HepG2 (cell line): ENCODE data around the gene FGD5. TPM values are rescaled to one million over a fixed set of nuclear protein-coding genes. Genes with fewer than 3 reads are reported as not detected.

Source experiments
- ATAC-seq: fragments of 200-7000 bp; cut with Tn5 transposase; 3 replicates; pipeline ENCODE4 v1.9.1; 2020; ENCODE audit warnings: mild to moderate bottlenecking, moderate library complexity
- BruUV-seq: library from RNA; stranded (reverse); fragments of 400-500 nt; replicated peaks from 2 replicates; lab custom pipeline; 2021; lab: Mats Ljungman, UMichigan
- CTCF ChIA-PET: fragments of 300-600 bp; formaldehyde crosslinking; extraction: SDS; loops from one replicate; lab custom pipeline; 2021; ENCODE audit warnings: low total read pairs, inconsistent platforms, low intra/inter-chr PET ratio; lab: Yijun Ruan, JAX
- POLR2A ChIA-PET: fragments of 350-600 bp; sonication (Branson Sonifier 250); formaldehyde crosslinking; loops from one replicate; lab custom pipeline; 2020; ENCODE audit warnings: antibody characterized with exemption, inconsistent platforms; lab: Yijun Ruan, JAX
- DNase-seq: peaks from one replicate; pipeline ENCODE4 v3.0.0-alpha.2; 2015; ENCODE audit warnings: low spot score
- FAIRE-seq: peaks from 3 replicates; lab custom pipeline; 2011; peaks lifted over from hg19 to GRCh38; lab: Jason Lieb, UNC
- H2AFZ ChIP-seq: one replicate; pipeline ENCODE4 v1.6.1; 2011; ENCODE audit warnings: low read length, inconsistent platforms
- H3K27ac ChIP-seq: fragments of 300-600 bp; 3 replicates; pipeline ENCODE4 v1.8.0; 2011; ENCODE audit warnings: mixed run types, mild to moderate bottlenecking, mixed read lengths, low read length, inconsistent platforms; ENCODE audit not compliant: insufficient read depth; ENCODE audit errors: extremely low read length
- H3K27me3 ChIP-seq, 2 experiments: fragments of 200-600 bp in 1 of 2; 2 replicates in 1 of 2; 3 replicates in 1 of 2; pipeline versions ENCODE4 v1.6.0 to v1.8.0; 2011; ENCODE audit warnings: low read length in 2 of 2, mild to moderate bottlenecking in 2 of 2, moderate library complexity in 2 of 2, inconsistent platforms in 1 of 2; ENCODE audit not compliant: insufficient read depth in 2 of 2, control insufficient read depth in 1 of 2
- H3K36me3 ChIP-seq, 2 experiments: fragments of 200-600 bp in 1 of 2; replicated peaks in 1 of 2; 2 replicates in 1 of 2; 3 replicates in 1 of 2; pipeline versions ENCODE4 v1.5.1 to v1.8.0; 2011; ENCODE audit warnings: low read length in 2 of 2, inconsistent platforms in 1 of 2; ENCODE audit not compliant: insufficient read depth in 2 of 2, control insufficient read depth in 1 of 2
- H3K4me1 ChIP-seq: 2 replicates; pipeline ENCODE4 v1.5.1; 2012; ENCODE audit warnings: low read length, inconsistent platforms; ENCODE audit not compliant: insufficient read depth
- H3K4me2 ChIP-seq: 2 replicates; pipeline ENCODE4 v1.6.0; 2011; ENCODE audit warnings: low read depth, low read length, inconsistent platforms
- H3K4me3 ChIP-seq, 3 experiments: fragments of 200-600 bp in 1 of 3; sonication (generic), shearing (Covaris generic) in 1 of 3; replicated peaks in 1 of 3; 2 replicates each; pipeline ENCODE4 v1.5.1; 2011 to 2016; ENCODE audit warnings: low read length in 3 of 3, inconsistent platforms in 2 of 3, low read depth in 2 of 3, mild to moderate bottlenecking in 2 of 3, control low read depth in 1 of 3, mixed read lengths in 1 of 3; ENCODE audit not compliant: insufficient read depth in 1 of 3
- H3K79me2 ChIP-seq: one replicate; pipeline ENCODE4 v1.6.1; 2011; ENCODE audit warnings: low read length, inconsistent platforms; ENCODE audit not compliant: insufficient read depth
- H3K9ac ChIP-seq: 2 replicates; pipeline ENCODE4 v1.6.0; 2011; ENCODE audit warnings: mild to moderate bottlenecking, low read depth, low read length, inconsistent platforms; ENCODE audit not compliant: insufficient read depth
- H3K9me3 ChIP-seq: 2 replicates; pipeline ENCODE4 v1.5.1; 2012; ENCODE audit warnings: mild to moderate bottlenecking, low read length
- H4K20me1 ChIP-seq: 2 replicates; pipeline ENCODE4 v1.6.0; 2011; ENCODE audit warnings: inconsistent platforms, mild to moderate bottlenecking, low read length, moderate library complexity; ENCODE audit not compliant: insufficient read depth
- E2F2 ChIP-seq: sonication (generic); formaldehyde crosslinking; IDR thresholded peaks from 2 replicates; pipeline ENCODE4 v1.4.0; 2020; ENCODE audit warnings: missing genetic modification reagents, borderline replicate concordance
- HBP1 ChIP-seq: IDR thresholded peaks from 2 replicates; pipeline ENCODE4 v1.6.1; 2016; ENCODE audit warnings: low read depth, control low read depth
- KDM5A ChIP-seq: fragments of 200-600 bp; sonication (generic); IDR thresholded peaks from 2 replicates; pipeline ENCODE4 v1.7.0; 2018; ENCODE audit warnings: antibody characterized with exemption, mild to moderate bottlenecking, low read length, borderline replicate concordance
- NCOA5 ChIP-seq: sonication (generic); formaldehyde crosslinking; IDR thresholded peaks from 2 replicates; pipeline ENCODE4 v1.4.0; 2020; ENCODE audit warnings: missing genetic modification reagents
- NFKB2 ChIP-seq: sonication (generic); formaldehyde crosslinking; IDR thresholded peaks from 2 replicates; pipeline ENCODE4 v1.4.0; 2020; ENCODE audit warnings: missing genetic modification reagents, borderline replicate concordance
- SMYD3 ChIP-seq: sonication (generic); formaldehyde crosslinking; IDR thresholded peaks from 2 replicates; pipeline ENCODE4 v1.8.1; 2023; ENCODE audit warnings: mild to moderate bottlenecking, missing genetic modification reagents
- ZBTB14 ChIP-seq: sonication (generic); formaldehyde crosslinking; IDR thresholded peaks from 2 replicates; pipeline ENCODE4 v1.4.0; 2020; ENCODE audit warnings: missing genetic modification reagents
- ZNF17 ChIP-seq: sonication (generic); formaldehyde crosslinking; IDR thresholded peaks from 2 replicates; pipeline ENCODE4 v1.5.0; 2020; ENCODE audit warnings: mild to moderate bottlenecking, missing genetic modification reagents
- ZNF44 ChIP-seq: sonication (generic); formaldehyde crosslinking; IDR thresholded peaks from 2 replicates; pipeline ENCODE4 v1.5.1; 2020; ENCODE audit warnings: mild to moderate bottlenecking, missing genetic modification reagents
- ZXDC ChIP-seq: sonication (generic); formaldehyde crosslinking; IDR thresholded peaks from 2 replicates; pipeline ENCODE4 v1.5.0; 2020; ENCODE audit warnings: mild to moderate bottlenecking, missing genetic modification reagents
- WGBS: methylation state at CpG from one replicate; pipeline ENCODE4 v1.1.6; 2017; ENCODE audit warnings: low lambda C conversion rate; 5-methylcytosine and 5-hydroxymethylcytosine counted together
- in situ Hi-C: cut with HindIII; loops from 2 replicates; pipeline ENCODE4 v1.10.0; 2017; ENCODE audit warnings: low pct_unique_long_range_greater_than_20kb; ENCODE audit not compliant: extremely low pct_ligation_motif_present
- intact Hi-C: fragments of 100-400 bp; cut with micrococcal nuclease; formaldehyde crosslinking; loops from one replicate; pipeline ENCODE4 v1.10.0; 2022; ENCODE audit not compliant: unreplicated experiment
- polyA plus RNA-seq, 8 experiments: library from polyadenylated mRNA; depleted of rRNA in 3 of 8; stranded (reverse) in 7 of 8; unstranded in 1 of 8; fragments of >200 nt; fragmentation: Illumina TruSeq in 4 of 8; extraction: Trizol in 4 of 8; gene quantifications; 2 replicates each; pipeline versions ENCODE4 v1.2.1 to v1.2.3, GENCODE V29; 2011 to 2016; ENCODE audit warnings: low read depth in 4 of 8, missing spikeins in 1 of 8, mixed read lengths in 1 of 8; ENCODE audit not compliant: insufficient read depth in 1 of 8
- total RNA-seq, 5 experiments: library from RNA; depleted of rRNA; stranded (reverse); fragments of >200 nt; fragmentation: Illumina TruSeq; extraction: Trizol; gene quantifications; 2 replicates each; pipeline ENCODE4 v1.2.3, GENCODE V29; 2016; ENCODE audit warnings: low read depth in 1 of 5

FGD5 gene
- total and polyA plus RNA-seq, 2 of the 13 experiments (the other 11 are each of a cell fraction or from before 2014, with no cell fraction given) = 0.17 TPM; not detected in 1

GRCh38 chr3:14823393-14823792 is 4.6 kb downstream of the FGD5 start:
- TF ChIP-seq ZNF44 (CRISPR knock-in tag) (no peak), ZBTB14 (no peak), KDM5A (no peak), NCOA5 (CRISPR knock-in tag) (no peak), HBP1 (CRISPR knock-in tag) (no peak), SMYD3 (CRISPR knock-in tag) (no peak), ZNF17 (CRISPR knock-in tag) (no peak), ZXDC (CRISPR knock-in tag) (no peak), E2F2 (no peak), NFKB2 (CRISPR knock-in tag) (no peak)
- TF ChIP-seq, all 625 proteins: peak for 0
- Histone ChIP-seq H3K4me3 (no peak overlapping the region), H3K27me3 (peaks cover 0 to 33% of the 10 kb centered on the region in 2 experiments; a peak in 4 of 5 replicates), H3K9me3 (no peaks in the 10 kb centered on the region), H3K4me2 (no peak overlapping the region), H3K79me2 (no peaks in the 10 kb centered on the region), H2AFZ (no peak overlapping the region), H3K36me3 (no peaks in the 10 kb centered on the region; a peak in 1 of 5 replicates), H4K20me1 (no peaks in the 10 kb centered on the region), H3K4me1 (no peaks in the 10 kb centered on the region), H3K27ac (no peak overlapping the region), H3K9ac (no peak overlapping the region)
- in situ Hi-C loops (no loop called here), intact Hi-C loops (no loop called here)
- no peak for FAIRE-seq
- WGBS = 95% methylated on average over 2 of the region's 2 CpGs
- ChIA-PET POLR2A (no interaction called here), CTCF (no interaction called here)
- ATAC-seq = no peak
- no TSS peak for BruUV-seq
- no peak for DNase-seq
